KMS-11 (cell line): ENCODE measurements around the gene PDE4D.

Source experiments
- H2AFZ ChIP-seq: fragments of 200-600 bp; sonication (generic); 2 replicates; pipeline ENCODE4 v1.6.1; 2016; ENCODE audit warnings: antibody characterized with exemption, mixed run types, low read depth
- H3K27ac ChIP-seq: fragments of 200-600 bp; sonication (generic); 2 replicates; pipeline ENCODE4 v1.6.1; 2016; ENCODE audit warnings: mild to moderate bottlenecking, mixed run types
- H3K27me3 ChIP-seq: fragments of 200-600 bp; sonication (generic); 2 replicates; pipeline ENCODE4 v1.6.1; 2017; ENCODE audit warnings: mild to moderate bottlenecking, low read depth, mixed run types, moderate library complexity; ENCODE audit not compliant: insufficient read depth
- H3K36me3 ChIP-seq: fragments of 200-600 bp; sonication (generic); 2 replicates; pipeline ENCODE4 v1.6.1; 2017; ENCODE audit warnings: mild to moderate bottlenecking, mixed run types; ENCODE audit not compliant: insufficient read depth
- H3K4me1 ChIP-seq: fragments of 200-600 bp; sonication (generic); 2 replicates; pipeline ENCODE4 v1.6.1; 2016; ENCODE audit warnings: mild to moderate bottlenecking, low read depth, mixed run types; ENCODE audit not compliant: poor library complexity, severe bottlenecking
- H3K4me2 ChIP-seq: fragments of 200-600 bp; sonication (generic); 2 replicates; pipeline ENCODE4 v1.7.0; 2016; ENCODE audit warnings: mild to moderate bottlenecking, mixed run types
- H3K4me3 ChIP-seq: fragments of 200-600 bp; sonication (generic); IDR thresholded peaks from 2 replicates; pipeline ENCODE4 v1.6.1; 2017; ENCODE audit warnings: low read depth, low read length, mixed read lengths; ENCODE audit not compliant: insufficient read depth
- H3K79me2 ChIP-seq: fragments of 200-600 bp; sonication (generic); 2 replicates; pipeline ENCODE4 v1.6.1; 2016; ENCODE audit warnings: low read depth, mixed run types; ENCODE audit not compliant: insufficient read depth
- H3K9ac ChIP-seq: fragments of 200-600 bp; sonication (generic); 2 replicates; pipeline ENCODE4 v1.6.1; 2016; ENCODE audit warnings: mild to moderate bottlenecking, mixed run types
- H4K20me1 ChIP-seq: fragments of 200-600 bp; sonication (generic); 2 replicates; pipeline ENCODE4 v1.6.1; 2016; ENCODE audit warnings: mild to moderate bottlenecking, mixed run types; ENCODE audit not compliant: insufficient read depth
- CTCF ChIP-seq: fragments of 200-600 bp; sonication (generic); conservative IDR thresholded peaks from 2 replicates; pipeline ENCODE4 v1.6.1; 2017; ENCODE audit warnings: low read depth, mild to moderate bottlenecking, antibody characterized with exemption, low read length, moderate library complexity, mixed read lengths

The PDE4D gene

GRCh38 chr5:59583810-59584562 lies 309.5 kb downstream of the PDE4D start:
- H4K20me1 ChIP-seq: no peaks in the 10 kb centered on the region
- no peaks in the 10 kb centered on the region for H3K79me2 ChIP-seq
- no peaks in the 10 kb centered on the region for H3K27me3 ChIP-seq
- no peak overlapping the region for H2AFZ ChIP-seq
- no peak overlapping the region for H3K9ac ChIP-seq
- H3K27ac ChIP-seq: no peak overlapping the region
- no peak for TF ChIP-seq CTCF
- no peak overlapping the region for H3K4me3 ChIP-seq
- peaks cover 23% of the 10 kb centered on the region for H3K4me1 ChIP-seq
- H3K4me2 ChIP-seq: no peak overlapping the region
- no peaks in the 10 kb centered on the region for H3K36me3 ChIP-seq

GRCh38 chr5:59583151-59583809 lies 310.2 kb downstream of the PDE4D start:
- Histone ChIP-seq H3K36me3 (no peaks in the 10 kb centered on the region), H3K4me1 (peaks cover 16% of the 10 kb centered on the region), H2AFZ (no peak overlapping the region)

GRCh38 chr5:59582746-59583145 lies 310.8 kb downstream of the PDE4D start:
- Histone ChIP-seq H3K4me2 (no peak overlapping the region), H3K4me1 (peaks cover 11% of the 10 kb centered on the region), H3K27me3 (no peaks in the 10 kb centered on the region), H3K9ac (no peak overlapping the region), H4K20me1 (no peaks in the 10 kb centered on the region), H3K36me3 (no peaks in the 10 kb centered on the region), H2AFZ (no peak overlapping the region), H3K27ac (no peak overlapping the region), H3K79me2 (no peaks in the 10 kb centered on the region), H3K4me3 (no peak overlapping the region)
- no peak for TF ChIP-seq CTCF

More at GRCh38 chr5:59583151-59583809, 310.2 kb downstream of the PDE4D start:
- TF ChIP-seq CTCF: no peak
- Histone ChIP-seq H3K4me2 (no peak overlapping the region), H3K79me2 (no peaks in the 10 kb centered on the region), H3K27ac (no peak overlapping the region), H3K4me3 (no peak overlapping the region), H3K9ac (no peak overlapping the region), H4K20me1 (no peaks in the 10 kb centered on the region), H3K27me3 (no peaks in the 10 kb centered on the region)

GRCh38 chr5:59579824-59580167 lies 313.7 kb downstream of the PDE4D start:
- Histone ChIP-seq H3K4me1 (peaks cover 10% of the 10 kb centered on the region), H2AFZ (no peak overlapping the region), H3K27me3 (no peaks in the 10 kb centered on the region), H3K36me3 (no peaks in the 10 kb centered on the region), H3K79me2 (no peaks in the 10 kb centered on the region), H3K9ac (no peak overlapping the region), H3K4me2 (no peak overlapping the region), H3K27ac (no peak overlapping the region), H4K20me1 (no peaks in the 10 kb centered on the region), H3K4me3 (no peak overlapping the region)
- no peak for TF ChIP-seq CTCF
